Suprapubic skin (tissue), 4 donors: ENCODE data around the gene ITPKB.

ENCODE experiments used
- CTCF ChIP-seq, 2 donors: fragments of 200-600 bp in 1 of 2; fragments of 450-650 bp in 1 of 2; sonication (generic) in 1 of 2; IDR thresholded peaks; one replicate each; pipeline ENCODE4 v1.5.1; 2016 to 2019; ENCODE audit warnings: antibody characterized with exemption in 2 of 2, mild to moderate bottlenecking in 1 of 2, moderate library complexity in 1 of 2
- EP300 ChIP-seq: sonication (generic); formaldehyde crosslinking; IDR thresholded peaks from one replicate; pipeline ENCODE4 v1.6.1; 2017; ENCODE audit warnings: antibody characterized with exemption
- POLR2A ChIP-seq, 2 donors: fragments of 450-650 bp; IDR thresholded peaks; one replicate each; pipeline ENCODE4 v1.6.1; 2017; ENCODE audit warnings: antibody characterized with exemption in 2 of 2, mild to moderate bottlenecking in 2 of 2, moderate library complexity in 2 of 2
- POLR2AphosphoS5 ChIP-seq, 3 donors: sonication (generic); formaldehyde crosslinking; IDR thresholded peaks; one replicate each; pipeline ENCODE4 v1.6.1; 2017; ENCODE audit warnings: antibody characterized with exemption in 3 of 3

GRCh38 chr1:226643611-226644540, 95.2 kb downstream of the ITPKB start:
- no peak for TF ChIP-seq POLR2A (IDR thresholded peaks at IDR 0.05)
- no peak for TF ChIP-seq POLR2AphosphoS5 (IDR thresholded peaks at IDR 0.05)
- no peak for TF ChIP-seq CTCF (IDR thresholded peaks at IDR 0.05)
- no peak for TF ChIP-seq EP300
